Measurements from ENCODE around the gene CARF. TPM values are rescaled to one million over a fixed set of nuclear protein-coding genes. Genes with fewer than 3 reads are reported as not detected.

Gene CARF
- polyA plus RNA-seq, 3 donors = 1.1 to 4.6 (median 2.8) TPM

DNA sequence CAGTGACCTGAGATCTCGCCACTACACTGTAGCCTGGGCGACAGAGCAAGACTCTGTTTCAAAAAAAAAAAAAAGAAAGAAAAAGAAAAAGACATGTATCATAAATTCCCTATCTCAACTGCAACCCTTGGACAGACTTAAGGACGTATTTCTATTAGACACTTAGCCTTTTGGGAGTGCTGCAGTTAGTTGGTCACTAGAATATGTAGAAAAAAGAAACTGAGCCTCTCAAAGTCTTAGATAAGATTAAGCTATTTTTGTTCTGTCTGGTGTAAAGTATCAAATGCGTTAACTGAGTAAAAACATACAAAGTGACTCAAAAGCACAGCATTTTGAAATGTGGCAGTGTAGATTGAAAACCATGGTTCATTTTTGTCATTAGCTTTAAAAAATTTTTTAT, 109.9 kb downstream of the CARF start:
- DNase-seq = no peak
- no peak overlapping the region for H3K4me3 Mint-ChIP-seq
- Histone ChIP-seq H2AFZ (ENCODE audit: insufficient read depth, low read depth, low read length, poor library complexity, severe bottlenecking) (no peak overlapping the region), H4K20me1 (ENCODE audit: insufficient read depth, low read length) (no peaks in the 10 kb centered on the region), H3K4me1 (ENCODE audit: control insufficient read depth in 1 of 2, insufficient read depth in 2 of 2, low read length in 2 of 2) (no peaks in the 10 kb centered on the region), H3K9ac (ENCODE audit: insufficient read depth, low read length, poor library complexity, severe bottlenecking) (no peak overlapping the region), H3K4me3 (replicated peaks in 1 of 3; ENCODE audit: low read depth in 2 of 3, low read length in 3 of 3) (no peak overlapping the region), H3K79me2 (ENCODE audit: insufficient read depth, low read length) (no peaks in the 10 kb centered on the region), H3K27me3 (ENCODE audit: control insufficient read depth in 2 of 2, insufficient read depth in 2 of 2, low read length in 2 of 2) (no peaks in the 10 kb centered on the region), H3K9me3 (replicated peaks in 1 of 2; ENCODE audit: control insufficient read depth in 1 of 2, insufficient read depth in 1 of 2, low read length in 2 of 2) (no peaks in the 10 kb centered on the region), H3K27ac (ENCODE audit: low read depth in 1 of 2, low read length in 2 of 2) (no peak overlapping the region), H3K4me2 (replicated peaks; ENCODE audit: extremely low read depth, low read length, poor library complexity, severe bottlenecking) (no peak overlapping the region), H3K36me3 (replicated peaks in 1 of 2; ENCODE audit: control insufficient read depth in 1 of 2, insufficient read depth in 2 of 2, low read length in 2 of 2) (no peaks in the 10 kb centered on the region)
- no CpG with 5 or more reads among the region's 4 CpGs for WGBS (ENCODE audit: insufficient coverage)
- TF ChIP-seq, protein P1, sequence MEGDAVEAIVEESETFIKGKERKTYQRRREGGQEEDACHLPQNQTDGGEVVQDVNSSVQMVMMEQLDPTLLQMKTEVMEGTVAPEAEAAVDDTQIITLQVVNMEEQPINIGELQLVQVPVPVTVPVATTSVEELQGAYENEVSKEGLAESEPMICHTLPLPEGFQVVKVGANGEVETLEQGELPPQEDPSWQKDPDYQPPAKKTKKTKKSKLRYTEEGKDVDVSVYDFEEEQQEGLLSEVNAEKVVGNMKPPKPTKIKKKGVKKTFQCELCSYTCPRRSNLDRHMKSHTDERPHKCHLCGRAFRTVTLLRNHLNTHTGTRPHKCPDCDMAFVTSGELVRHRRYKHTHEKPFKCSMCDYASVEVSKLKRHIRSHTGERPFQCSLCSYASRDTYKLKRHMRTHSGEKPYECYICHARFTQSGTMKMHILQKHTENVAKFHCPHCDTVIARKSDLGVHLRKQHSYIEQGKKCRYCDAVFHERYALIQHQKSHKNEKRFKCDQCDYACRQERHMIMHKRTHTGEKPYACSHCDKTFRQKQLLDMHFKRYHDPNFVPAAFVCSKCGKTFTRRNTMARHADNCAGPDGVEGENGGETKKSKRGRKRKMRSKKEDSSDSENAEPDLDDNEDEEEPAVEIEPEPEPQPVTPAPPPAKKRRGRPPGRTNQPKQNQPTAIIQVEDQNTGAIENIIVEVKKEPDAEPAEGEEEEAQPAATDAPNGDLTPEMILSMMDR (IDR thresholded peaks at IDR 0.05) = no peak
- H3K27me3 Mint-ChIP-seq (ENCODE audit: low read depth in 3 of 3) = peaks cover 0 to 5% (median 0%) of the 10 kb centered on the region in 3 donors
- H3K36me3 Mint-ChIP-seq = peaks cover 10 to 12% of the 10 kb centered on the region in 2 donors
- no peak overlapping the region for H3K27ac Mint-ChIP-seq
- peaks cover 13% of the 10 kb centered on the region for H3K4me1 Mint-ChIP-seq
- H3K9me3 Mint-ChIP-seq = no peaks in the 10 kb centered on the region
- intact Hi-C loops (cut with micrococcal nuclease) = no loop called here

GRCh38 chr2:203022751-203023150, 110.7 kb downstream of the CARF start:
- Mint-ChIP-seq H3K27me3 (ENCODE audit: low read depth in 3 of 3) (peaks cover 0 to 5% (median 0%) of the 10 kb centered on the region in 3 donors), H3K9me3 (no peaks in the 10 kb centered on the region), H3K36me3 (peaks cover 10 to 12% of the 10 kb centered on the region in 2 donors), H3K27ac (no peak overlapping the region), H3K4me3 (no peak overlapping the region), H3K4me1 (peaks cover 12% of the 10 kb centered on the region)
- Histone ChIP-seq H3K27me3 (ENCODE audit: control insufficient read depth in 2 of 2, insufficient read depth in 2 of 2, low read length in 2 of 2) (no peaks in the 10 kb centered on the region), H3K4me3 (replicated peaks in 1 of 3; ENCODE audit: low read depth in 2 of 3, low read length in 3 of 3) (no peak overlapping the region), H2AFZ (ENCODE audit: insufficient read depth, low read depth, low read length, poor library complexity, severe bottlenecking) (no peak overlapping the region), H3K4me1 (ENCODE audit: control insufficient read depth in 1 of 2, insufficient read depth in 2 of 2, low read length in 2 of 2) (no peaks in the 10 kb centered on the region), H3K9me3 (replicated peaks in 1 of 2; ENCODE audit: control insufficient read depth in 1 of 2, insufficient read depth in 1 of 2, low read length in 2 of 2) (no peaks in the 10 kb centered on the region), H3K9ac (ENCODE audit: insufficient read depth, low read length, poor library complexity, severe bottlenecking) (no peak overlapping the region), H3K27ac (ENCODE audit: low read depth in 1 of 2, low read length in 2 of 2) (no peak overlapping the region), H3K79me2 (ENCODE audit: insufficient read depth, low read length) (no peaks in the 10 kb centered on the region), H4K20me1 (ENCODE audit: insufficient read depth, low read length) (no peaks in the 10 kb centered on the region), H3K36me3 (replicated peaks in 1 of 2; ENCODE audit: control insufficient read depth in 1 of 2, insufficient read depth in 2 of 2, low read length in 2 of 2) (no peaks in the 10 kb centered on the region), H3K4me2 (replicated peaks; ENCODE audit: extremely low read depth, low read length, poor library complexity, severe bottlenecking) (no peak overlapping the region)
- WGBS (ENCODE audit: insufficient coverage) = no CpG with 5 or more reads among the region's 1 CpG
- TF ChIP-seq, protein P1 (IDR thresholded peaks at IDR 0.05) = no peak
- intact Hi-C loops (cut with micrococcal nuclease) = no loop called here
- no peak for DNase-seq

Data from CD14-positive monocyte (primary cell).